M059J (cell line): ENCODE measurements around the gene OR52A1. TPM values are rescaled to one million over a fixed set of nuclear protein-coding genes. Genes with fewer than 3 reads are reported as not detected.

ENCODE experiments used
- DNase-seq: peaks from one replicate; pipeline ENCODE4 v3.0.0-alpha.2; 2012; ENCODE audit warnings: low read depth
- total RNA-seq: library from RNA; depleted of rRNA; stranded (reverse); fragments of >200 nt; shearing (Covaris generic); gene quantifications from 2 replicates; pipeline ENCODE4 v1.2.3, GENCODE V29; 2014; rRNA removed

OR52A1 gene
- total RNA-seq, 1 experiment from 2014 or later, result not detected

- no peak for DNase-seq
These were observed 18.3 kb downstream of the OR52A1 start for GRCh38 chr11:5136261-5136660.

- no peak for DNase-seq
These were observed 22.8 kb downstream of the OR52A1 start for GRCh38 chr11:5131584-5132335.

- DNase-seq, result peak; percentile 4
These were observed 25.1 kb downstream of the OR52A1 start for GRCh38 chr11:5129457-5129877.

- DNase-seq, result no peak
These were observed 29.5 kb downstream of the OR52A1 start for GRCh38 chr11:5124891-5125620.

GRCh38 chr11:5123802-5124521, 30.6 kb downstream of the OR52A1 start:
- DNase-seq, result peak; percentile 66

- no peak for DNase-seq
These were observed 35.7 kb downstream of the OR52A1 start for GRCh38 chr11:5118893-5119292.

- DNase-seq, result no peak
These were observed 37.0 kb downstream of the OR52A1 start for GRCh38 chr11:5117588-5117987.

GRCh38 chr11:5115339-5115738, 39.2 kb downstream of the OR52A1 start:
- DNase-seq, result no peak

GRCh38 chr11:5107285-5107684, 47.3 kb downstream of the OR52A1 start:
- no peak for DNase-seq

GRCh38 chr11:5103066-5103465, 51.5 kb downstream of the OR52A1 start:
- DNase-seq, result no peak

GRCh38 chr11:5102246-5102645, 52.3 kb downstream of the OR52A1 start:
- DNase-seq, result no peak

GRCh38 chr11:5096011-5096410, 58.5 kb downstream of the OR52A1 start:
- DNase-seq, result no peak

Other genes with a start within 250 kb of the OR52A1 start
- gene OR51G2, start 235.4 kb downstream of the OR52A1 start, total RNA-seq, result not detected in 2 replicates
- not detected in 2 replicates for gene OR51G1, start 230.4 kb downstream of the OR52A1 start, total RNA-seq
- gene OR51A4, start 207.2 kb downstream of the OR52A1 start, total RNA-seq, result not detected in 2 replicates
- gene OR51A2, start 199.0 kb downstream of the OR52A1 start, total RNA-seq, result not detected in 2 replicates
- gene OR51L1, start 159.9 kb downstream of the OR52A1 start, total RNA-seq, result not detected in 2 replicates
- gene OR52J3, start 108.2 kb downstream of the OR52A1 start, total RNA-seq, result not detected in 2 replicates
- not detected in 2 replicates for gene OR52E2, start 95.1 kb downstream of the OR52A1 start, total RNA-seq
- not detected in 2 replicates for gene OR52E1, start 85.2 kb downstream of the OR52A1 start, total RNA-seq
- not detected in 2 replicates for gene OR52A5, start 16.4 kb downstream of the OR52A1 start, total RNA-seq
- gene OR51V1, start 45.9 kb upstream of the OR52A1 start, total RNA-seq, result not detected in 2 replicates
- gene HBB, start 72.3 kb upstream of the OR52A1 start, total RNA-seq, result not detected in 2 replicates
- gene HBD, start 79.7 kb upstream of the OR52A1 start, total RNA-seq, result 0.32 and 0.44 TPM in 2 replicates
- gene HBG1, start 95.1 kb upstream of the OR52A1 start, total RNA-seq, result not detected in 2 replicates
- gene HBG2, start 100.0 kb upstream of the OR52A1 start, total RNA-seq, result not detected in 2 replicates
- gene HBE1, start 115.2 kb upstream of the OR52A1 start, total RNA-seq, result 2.2 and 7.0 TPM in 2 replicates
- 2.0 TPM in 1 of 2 replicates, not detected in the other for gene OR51B4, start 147.2 kb upstream of the OR52A1 start, total RNA-seq
- gene OR51B2, start 169.5 kb upstream of the OR52A1 start, total RNA-seq, result not detected in 2 replicates
- gene OR51B5, start 188.8 kb upstream of the OR52A1 start, total RNA-seq, result not detected in 2 replicates
- gene OR51B6, start 196.8 kb upstream of the OR52A1 start, total RNA-seq, result not detected in 2 replicates
- gene OR51M1, start 229.1 kb upstream of the OR52A1 start, total RNA-seq, result not detected in 2 replicates